ENCODE measurements around the gene SCFD2. TPM values are rescaled to one million over a fixed set of nuclear protein-coding genes. Genes with fewer than 3 reads are reported as not detected.
"Not testable (repeated sequence)": the region's sequence is repeated elsewhere in the genome, so short reads cannot be mapped to it uniquely, and the experiment has no call there.

SCFD2 gene
- total RNA-seq, 1 experiment from 2014 or later: 19.2 TPM

GRCh38 chr4:53354012-53354722 lies 11.7 kb downstream of the SCFD2 start:
- BruUV-seq (replicated peaks): no TSS peak
- H3K9me3 Mint-ChIP-seq (ENCODE audit: unreplicated experiment): no peaks in the 10 kb centered on the region
- H3K4me1 Mint-ChIP-seq (ENCODE audit: insufficient read depth, unreplicated experiment): no peaks in the 10 kb centered on the region
- intact Hi-C loops (cut with micrococcal nuclease): no loop called here
- no peak overlapping the region for H3K27ac Mint-ChIP-seq (ENCODE audit: low read depth, unreplicated experiment)
- ChIA-PET CTCF (no interaction called here), POLR2A (no interaction called here)
- DNase-seq (ENCODE audit: unreplicated experiment): no peak
- no peak overlapping the region for H3K4me3 Mint-ChIP-seq (ENCODE audit: unreplicated experiment)
- peaks cover 35% of the 10 kb centered on the region for H3K36me3 Mint-ChIP-seq (ENCODE audit: insufficient read depth, unreplicated experiment)
- no peaks in the 10 kb centered on the region for H3K27me3 Mint-ChIP-seq (ENCODE audit: insufficient read depth, unreplicated experiment)
- TF ChIP-seq, protein P1, sequence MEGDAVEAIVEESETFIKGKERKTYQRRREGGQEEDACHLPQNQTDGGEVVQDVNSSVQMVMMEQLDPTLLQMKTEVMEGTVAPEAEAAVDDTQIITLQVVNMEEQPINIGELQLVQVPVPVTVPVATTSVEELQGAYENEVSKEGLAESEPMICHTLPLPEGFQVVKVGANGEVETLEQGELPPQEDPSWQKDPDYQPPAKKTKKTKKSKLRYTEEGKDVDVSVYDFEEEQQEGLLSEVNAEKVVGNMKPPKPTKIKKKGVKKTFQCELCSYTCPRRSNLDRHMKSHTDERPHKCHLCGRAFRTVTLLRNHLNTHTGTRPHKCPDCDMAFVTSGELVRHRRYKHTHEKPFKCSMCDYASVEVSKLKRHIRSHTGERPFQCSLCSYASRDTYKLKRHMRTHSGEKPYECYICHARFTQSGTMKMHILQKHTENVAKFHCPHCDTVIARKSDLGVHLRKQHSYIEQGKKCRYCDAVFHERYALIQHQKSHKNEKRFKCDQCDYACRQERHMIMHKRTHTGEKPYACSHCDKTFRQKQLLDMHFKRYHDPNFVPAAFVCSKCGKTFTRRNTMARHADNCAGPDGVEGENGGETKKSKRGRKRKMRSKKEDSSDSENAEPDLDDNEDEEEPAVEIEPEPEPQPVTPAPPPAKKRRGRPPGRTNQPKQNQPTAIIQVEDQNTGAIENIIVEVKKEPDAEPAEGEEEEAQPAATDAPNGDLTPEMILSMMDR (IDR thresholded peaks at IDR 0.05; ENCODE audit: unreplicated experiment): no peak

- ChIA-PET CTCF (interaction anchor here (0.7 kb wide), 1 partner anchor 366 kb away, joined by 3 read pairs; no protein-coding TSS in a partner anchor), POLR2A (interaction anchor here (0.6 to 1.2 kb wide), 2 partner anchors 29 to 1525 kb away, joined by 3 to 4 read pairs; no protein-coding TSS in a partner anchor)
- Mint-ChIP-seq H3K27ac (ENCODE audit: low read depth, unreplicated experiment) (no peak overlapping the region), H3K36me3 (ENCODE audit: insufficient read depth, unreplicated experiment) (peaks cover 43% of the 10 kb centered on the region), H3K4me3 (ENCODE audit: unreplicated experiment) (no peak overlapping the region), H3K9me3 (ENCODE audit: unreplicated experiment) (no peaks in the 10 kb centered on the region), H3K27me3 (ENCODE audit: insufficient read depth, unreplicated experiment) (no peaks in the 10 kb centered on the region), H3K4me1 (ENCODE audit: insufficient read depth, unreplicated experiment) (peaks cover 16% of the 10 kb centered on the region)
- intact Hi-C loops (cut with micrococcal nuclease): no loop called here
- BruUV-seq (replicated peaks): no TSS peak
- DNase-seq (ENCODE audit: unreplicated experiment): no peak
- TF ChIP-seq, protein P1 (IDR thresholded peaks at IDR 0.05; ENCODE audit: unreplicated experiment): no peak
These were observed 16.8 kb downstream of the SCFD2 start for GRCh38 chr4:53349091-53349491.

DNA sequence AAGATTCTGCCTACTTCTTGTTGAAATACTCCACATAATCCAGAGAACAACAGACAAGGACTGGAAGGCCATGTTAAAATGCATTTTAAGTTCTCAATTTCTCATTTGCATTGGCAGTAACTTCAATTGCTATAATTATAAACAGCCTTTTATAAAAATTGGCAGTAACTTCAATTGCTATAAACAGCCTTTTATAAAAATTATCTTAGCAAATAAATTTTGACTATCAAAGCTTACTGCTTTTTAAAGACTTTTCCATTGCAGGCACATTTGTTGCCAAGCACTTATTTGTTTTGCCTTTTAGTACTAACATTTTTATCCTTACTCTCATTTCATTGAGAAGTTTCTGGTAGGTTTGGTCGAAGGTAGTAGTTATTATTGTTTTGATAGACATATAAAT lies 17.8 kb downstream of the SCFD2 start:
- ChIA-PET CTCF (interaction anchor here (0.6 to 0.7 kb wide), 2 partner anchors 102 to 1597 kb away, joined by 3 read pairs; no protein-coding TSS in a partner anchor), POLR2A (interaction anchor here (1.4 kb wide), 1 partner anchor 30 kb away, joined by 3 read pairs; the partner anchor contains the start of gene FIP1L1)
- Mint-ChIP-seq H3K4me3 (ENCODE audit: unreplicated experiment) (no peak overlapping the region), H3K27ac (ENCODE audit: low read depth, unreplicated experiment) (peak overlapping the region; percentile 69), H3K36me3 (ENCODE audit: insufficient read depth, unreplicated experiment) (peaks cover 48% of the 10 kb centered on the region), H3K4me1 (ENCODE audit: insufficient read depth, unreplicated experiment) (peaks cover 16% of the 10 kb centered on the region), H3K9me3 (ENCODE audit: unreplicated experiment) (no peaks in the 10 kb centered on the region), H3K27me3 (ENCODE audit: insufficient read depth, unreplicated experiment) (no peaks in the 10 kb centered on the region)
- no TSS peak for BruUV-seq (replicated peaks)
- intact Hi-C loops (cut with micrococcal nuclease): no loop called here
- TF ChIP-seq, protein P1 (IDR thresholded peaks at IDR 0.05; ENCODE audit: unreplicated experiment): no peak
- DNase-seq (ENCODE audit: unreplicated experiment): no peak

GRCh38 chr4:53346920-53347852 lies 18.7 kb downstream of the SCFD2 start:
- intact Hi-C loops (cut with micrococcal nuclease): no loop called here
- no peaks in the 10 kb centered on the region for H3K27me3 Mint-ChIP-seq (ENCODE audit: insufficient read depth, unreplicated experiment)
- H3K36me3 Mint-ChIP-seq (ENCODE audit: insufficient read depth, unreplicated experiment): peaks cover 39% of the 10 kb centered on the region
- ChIA-PET CTCF (interaction anchor here (0.8 to 1.2 kb wide), 2 partner anchors 8 to 887 kb away, joined by 3 to 5 read pairs; no protein-coding TSS in a partner anchor), POLR2A (interaction anchor here (1.4 kb wide), 1 partner anchor 31 kb away, joined by 3 read pairs; the partner anchor contains the start of gene FIP1L1)
- H3K9me3 Mint-ChIP-seq (ENCODE audit: unreplicated experiment): no peaks in the 10 kb centered on the region
- H3K4me3 Mint-ChIP-seq (ENCODE audit: unreplicated experiment): no peak overlapping the region
- peak; percentile 75 for DNase-seq (ENCODE audit: unreplicated experiment)
- no TSS peak for BruUV-seq (replicated peaks)
- H3K4me1 Mint-ChIP-seq (ENCODE audit: insufficient read depth, unreplicated experiment): peaks cover 16% of the 10 kb centered on the region
- TF ChIP-seq, protein P1 (IDR thresholded peaks at IDR 0.05; ENCODE audit: unreplicated experiment): no peak
- peak overlapping the region; percentile 69 for H3K27ac Mint-ChIP-seq (ENCODE audit: low read depth, unreplicated experiment)

- H3K36me3 Mint-ChIP-seq (ENCODE audit: insufficient read depth, unreplicated experiment): peaks cover 35% of the 10 kb centered on the region
- H3K27me3 Mint-ChIP-seq (ENCODE audit: insufficient read depth, unreplicated experiment); H3K4me3 Mint-ChIP-seq (ENCODE audit: unreplicated experiment); H3K9me3 Mint-ChIP-seq (ENCODE audit: unreplicated experiment); intact Hi-C loops (cut with micrococcal nuclease); BruUV-seq (replicated peaks); DNase-seq (ENCODE audit: unreplicated experiment): not testable (repeated sequence)
- H3K4me1 Mint-ChIP-seq (ENCODE audit: insufficient read depth, unreplicated experiment): peaks cover 16% of the 10 kb centered on the region
- CTCF ChIA-PET: interaction anchor here (0.8 to 1.2 kb wide), 2 partner anchors 9 to 888 kb away, joined by 3 to 5 read pairs; no protein-coding TSS in a partner anchor
- POLR2A ChIA-PET: interaction anchor here (1.4 kb wide), 1 partner anchor 31 kb away, joined by 3 read pairs; the partner anchor contains the start of gene FIP1L1
- peak overlapping the region; percentile 69 for H3K27ac Mint-ChIP-seq (ENCODE audit: low read depth, unreplicated experiment)
These were observed 19.5 kb downstream of the SCFD2 start for GRCh38 chr4:53346392-53346791.
